Loucy (cell line): Measurements from ENCODE around the gene CUEDC1.

Experiments
- CTCF ChIP-seq: fragments of 200-600 bp; sonication (generic); conservative IDR thresholded peaks from 2 replicates; pipeline ENCODE4 v1.5.1; 2014; ENCODE audit warnings: mild to moderate bottlenecking, antibody characterized with exemption, low read length
- EZH2phosphoT487 ChIP-seq: fragments of 200-600 bp; IDR thresholded peaks from 2 replicates; pipeline ENCODE4 v1.6.1; 2018; ENCODE audit warnings: antibody characterized with exemption, mild to moderate bottlenecking, moderate library complexity, borderline replicate concordance

- TF ChIP-seq CTCF (no peak), EZH2phosphoT487 (no peak)
Measured at GRCh38 chr17:57972151-57972550, 16.9 kb upstream of the CUEDC1 start.
